KG1 (cell line): Measurements from ENCODE around the gene EHHADH.
A peak's percentile ranks its signal among the peaks of the same experiment; 100 is the strongest.

Experiments used
- DNase-seq: peaks from one replicate; lab custom pipeline; 2025; lab: John Stamatoyannopoulos, UW

EHHADH gene

DNA sequence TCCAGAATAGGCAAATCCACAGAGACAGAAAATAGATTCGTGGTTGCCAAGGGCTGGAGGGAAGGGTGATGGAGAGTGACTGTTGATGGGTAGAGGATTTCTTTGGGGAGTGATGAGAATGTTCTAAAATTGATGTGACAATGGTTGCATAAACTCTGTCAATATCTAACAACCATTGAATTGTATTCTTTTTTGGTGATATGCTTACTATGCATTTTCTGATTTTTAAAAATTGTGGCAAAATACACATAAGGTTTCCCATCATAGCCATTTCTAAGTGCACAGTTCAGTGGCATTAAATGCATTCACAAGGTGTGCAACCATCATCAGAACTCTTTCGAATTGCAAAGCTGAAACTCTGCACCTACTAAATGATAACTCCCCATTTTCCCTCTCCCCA lies 56.8 kb downstream of the EHHADH start:
- no peak for DNase-seq

DNA sequence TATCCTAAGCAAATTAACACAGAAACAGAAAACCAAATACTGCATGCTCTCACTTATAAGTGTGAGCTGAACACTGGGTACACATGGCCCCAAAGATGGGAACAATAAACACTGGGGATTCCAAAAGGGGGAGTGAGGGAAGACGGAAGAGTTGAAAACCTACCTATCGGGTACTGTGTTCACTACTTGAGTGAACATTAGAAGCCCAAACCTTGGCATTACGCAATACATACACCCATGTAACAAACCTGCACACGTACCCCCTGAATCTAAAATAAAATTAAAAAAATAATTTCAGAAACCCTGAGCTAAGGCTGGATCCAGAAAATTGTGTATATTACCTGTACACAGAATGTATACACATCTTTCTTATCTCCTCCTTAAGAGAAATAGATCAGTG lies 58.2 kb downstream of the EHHADH start:
- DNase-seq = no peak

DNA sequence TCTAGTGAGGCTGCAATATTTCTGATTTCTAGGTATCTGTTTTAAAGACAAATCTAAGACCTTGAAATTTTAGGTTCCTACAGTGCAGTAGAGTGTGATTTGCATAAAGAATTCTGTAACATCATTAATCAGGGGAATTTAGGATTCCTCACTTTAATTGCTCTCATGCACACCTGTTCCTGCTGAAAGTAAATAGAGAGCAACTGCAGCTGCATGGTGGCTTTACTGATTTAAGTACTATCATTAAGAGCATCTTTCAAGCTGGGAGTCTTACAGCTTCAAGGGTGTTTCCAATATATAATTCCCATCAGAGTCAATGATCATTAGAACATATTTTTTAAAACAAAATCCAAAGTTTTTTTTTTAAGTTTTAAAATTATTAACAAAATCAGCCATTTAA lies 65.0 kb downstream of the EHHADH start:
- no peak for DNase-seq

DNA sequence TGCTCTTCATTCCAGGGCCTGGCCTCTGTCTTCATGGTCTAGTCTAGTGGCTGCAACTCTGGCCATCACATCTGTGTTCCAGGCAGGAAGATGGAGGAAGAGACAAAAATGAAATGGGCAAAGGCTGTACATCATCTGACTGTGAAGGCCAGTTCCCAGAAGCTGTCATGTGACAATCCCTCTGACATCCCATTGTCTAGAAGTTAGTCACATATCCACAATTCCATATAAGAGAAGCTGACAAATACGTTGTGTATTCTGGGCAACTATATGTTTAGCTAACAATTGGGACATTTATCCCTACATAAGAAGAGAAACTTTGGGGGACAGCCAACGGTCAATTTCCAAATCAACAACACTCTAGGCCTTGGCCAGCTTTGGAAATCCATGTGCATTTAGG lies 66.5 kb downstream of the EHHADH start:
- no peak for DNase-seq

DNA sequence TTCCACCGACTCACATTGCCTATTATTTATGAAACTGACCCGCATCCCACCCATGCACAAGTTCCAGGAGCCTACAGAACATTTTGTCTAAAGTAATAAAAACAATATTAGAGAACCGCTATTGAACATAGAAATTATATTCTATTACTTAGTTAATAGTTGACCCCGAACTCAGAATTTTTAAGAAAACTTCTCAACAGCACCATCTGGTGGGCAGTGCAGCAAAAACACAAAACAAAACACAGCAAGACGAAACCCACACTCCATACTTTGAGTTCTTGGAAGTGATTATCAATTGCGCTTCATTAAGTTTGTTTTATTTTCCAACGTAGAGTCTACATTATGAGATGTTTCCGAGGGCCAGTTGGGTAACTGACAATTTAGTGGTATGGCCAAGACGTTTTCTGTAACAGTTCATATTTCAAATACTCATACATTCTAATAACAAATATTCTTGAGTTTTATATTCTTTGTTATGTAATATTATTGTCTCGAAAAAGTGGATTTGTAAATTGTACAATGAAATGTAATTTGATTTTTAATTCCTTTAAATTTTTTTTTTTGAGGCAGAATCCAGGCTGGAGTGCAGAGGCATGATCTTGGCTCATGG lies 77.0 kb downstream of the EHHADH start:
- DNase-seq = peak; percentile 53

DNA sequence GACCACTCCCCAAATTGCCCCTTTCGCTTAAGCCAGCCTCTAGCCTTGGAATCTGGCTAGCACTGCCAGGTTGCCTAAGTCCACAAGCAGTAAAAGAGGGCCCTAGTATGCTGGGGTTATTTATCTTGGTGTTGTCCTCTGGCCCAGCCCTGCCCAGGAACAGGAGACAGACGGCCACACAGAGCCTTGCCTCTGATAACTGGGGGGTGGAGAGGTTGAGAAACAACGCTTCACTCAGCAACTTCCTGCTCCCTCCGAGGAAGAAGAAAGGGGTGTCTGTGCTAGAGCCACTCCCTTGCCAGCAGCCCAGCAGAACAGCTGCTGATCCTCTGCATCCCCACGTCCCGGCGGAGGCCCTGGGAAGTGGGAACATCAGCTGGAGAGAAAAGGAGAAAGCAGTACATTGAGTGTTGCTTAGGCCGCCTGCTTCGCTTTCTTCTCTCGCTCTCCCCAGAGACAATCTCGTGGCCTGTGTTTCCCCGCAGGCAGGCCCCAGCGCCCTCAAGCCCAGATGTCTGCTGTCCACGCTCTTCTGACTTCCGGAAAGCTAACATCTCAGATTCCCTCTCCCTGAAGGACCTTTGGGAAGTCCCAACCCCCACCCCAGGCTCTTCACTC lies 78.4 kb downstream of the EHHADH start:
- DNase-seq = peak; percentile 27

- no peak for DNase-seq
These were observed 81.5 kb downstream of the EHHADH start for GRCh38 chr3:185172086-185173049.

- no peak for DNase-seq
These were observed 89.2 kb downstream of the EHHADH start for GRCh38 chr3:185164428-185165217.

GRCh38 chr3:185162634-185163033 lies 91.2 kb downstream of the EHHADH start:
- DNase-seq = no peak

- no peak for DNase-seq
These were observed 92.1 kb downstream of the EHHADH start for GRCh38 chr3:185161761-185162160.

GRCh38 chr3:185157347-185157746 lies 96.5 kb downstream of the EHHADH start:
- DNase-seq = no peak

GRCh38 chr3:185155678-185156077 lies 98.2 kb downstream of the EHHADH start:
- DNase-seq = no peak

- DNase-seq = no peak
These were observed 99.8 kb downstream of the EHHADH start for GRCh38 chr3:185153861-185154629.

DNA sequence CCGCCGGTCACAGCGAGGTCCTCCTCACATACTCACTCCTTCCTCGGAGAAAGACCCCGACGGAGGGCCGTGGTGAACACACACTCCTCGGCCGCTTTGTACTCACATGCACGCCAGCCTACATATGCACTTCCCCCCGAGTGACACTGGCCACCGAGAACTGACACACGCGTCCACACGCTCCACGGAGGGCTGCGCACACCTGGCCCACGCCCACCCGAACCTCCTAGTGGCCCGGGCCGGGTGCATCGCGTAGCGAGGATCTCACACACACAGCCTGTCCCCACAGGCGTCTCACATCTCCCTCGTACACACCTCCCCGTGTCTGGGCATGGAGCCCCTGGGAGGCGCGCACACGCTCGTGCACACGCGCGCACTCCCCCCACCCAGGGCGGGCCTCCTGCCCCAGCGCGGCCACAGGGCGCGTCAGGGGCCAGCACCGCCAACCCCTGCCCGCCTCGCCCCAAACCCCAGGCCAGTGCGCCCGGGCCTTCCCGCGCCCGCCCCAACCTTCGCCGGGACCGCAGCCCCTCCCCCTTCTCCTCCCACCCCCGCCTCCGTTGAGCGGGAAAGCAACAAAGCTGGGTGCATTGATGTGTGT lies 100.6 kb downstream of the EHHADH start:
- no peak for DNase-seq

DNA sequence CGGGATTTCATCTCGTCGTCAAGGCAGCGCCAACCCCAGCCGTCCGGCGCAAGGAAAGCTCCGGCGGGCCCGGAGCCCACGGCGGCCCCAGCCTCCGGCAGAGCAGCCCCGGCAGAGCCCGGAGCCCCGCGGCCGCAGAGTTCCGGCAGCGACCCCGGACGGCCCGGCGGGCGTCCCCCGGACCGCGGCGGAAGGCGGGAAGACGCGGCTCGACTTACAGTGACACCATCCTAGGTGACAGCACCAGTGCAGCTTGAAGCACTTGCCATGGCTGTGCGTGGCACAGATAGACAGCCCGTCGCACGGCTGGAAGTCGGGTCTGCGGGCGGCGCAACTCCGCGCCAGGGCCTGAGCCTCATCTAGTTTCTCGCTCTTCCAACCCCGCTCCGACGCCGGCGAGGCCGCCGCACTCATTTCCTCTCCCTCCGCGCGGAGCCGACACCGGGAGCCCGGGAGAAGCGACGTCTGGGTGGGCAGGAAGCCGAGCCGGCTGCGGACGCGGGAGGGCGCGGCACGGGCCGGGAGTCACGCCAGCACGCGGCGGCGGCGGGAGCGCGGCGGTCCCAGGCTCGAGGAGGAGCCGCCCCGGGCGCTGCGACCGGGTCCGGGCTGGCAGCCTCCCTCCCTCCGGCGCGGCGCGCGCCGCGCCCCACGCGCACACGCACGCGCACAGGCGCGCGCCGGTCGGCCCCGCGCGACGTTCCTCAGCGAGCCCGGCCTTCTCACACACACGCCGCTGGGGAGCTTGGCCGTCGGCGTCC lies 101.3 kb downstream of the EHHADH start, which contains the start of gene C3orf70:
Gene C3orf70, minus strand, starts transcription at position 651 of the 761 bp plus-strand sequence. Its CDS starts 237 bp downstream, at position 414.
- peak; percentile 35 for DNase-seq

DNA sequence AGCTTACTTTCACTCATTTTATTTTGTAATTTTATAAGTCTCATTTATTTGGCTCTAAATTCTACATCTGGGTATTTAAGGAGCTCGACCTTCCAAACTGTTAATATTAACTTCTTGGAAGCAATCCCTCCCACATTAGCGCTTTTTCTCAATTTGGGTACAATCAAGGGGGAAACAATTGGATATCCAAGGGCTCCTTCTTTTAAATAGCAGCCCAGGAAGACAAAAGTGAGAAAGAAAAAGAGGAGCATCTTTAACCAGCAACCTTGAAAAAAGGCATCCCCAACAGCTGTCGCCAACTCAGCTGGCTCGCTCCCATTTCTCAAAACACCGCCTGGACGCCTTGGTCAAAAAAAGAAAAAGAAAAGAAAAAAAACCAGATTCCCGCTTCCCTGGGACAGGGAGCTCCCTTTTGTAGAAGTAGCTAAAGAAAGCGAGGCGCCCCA lies 101.9 kb downstream of the EHHADH start:
- DNase-seq = no peak

DNA sequence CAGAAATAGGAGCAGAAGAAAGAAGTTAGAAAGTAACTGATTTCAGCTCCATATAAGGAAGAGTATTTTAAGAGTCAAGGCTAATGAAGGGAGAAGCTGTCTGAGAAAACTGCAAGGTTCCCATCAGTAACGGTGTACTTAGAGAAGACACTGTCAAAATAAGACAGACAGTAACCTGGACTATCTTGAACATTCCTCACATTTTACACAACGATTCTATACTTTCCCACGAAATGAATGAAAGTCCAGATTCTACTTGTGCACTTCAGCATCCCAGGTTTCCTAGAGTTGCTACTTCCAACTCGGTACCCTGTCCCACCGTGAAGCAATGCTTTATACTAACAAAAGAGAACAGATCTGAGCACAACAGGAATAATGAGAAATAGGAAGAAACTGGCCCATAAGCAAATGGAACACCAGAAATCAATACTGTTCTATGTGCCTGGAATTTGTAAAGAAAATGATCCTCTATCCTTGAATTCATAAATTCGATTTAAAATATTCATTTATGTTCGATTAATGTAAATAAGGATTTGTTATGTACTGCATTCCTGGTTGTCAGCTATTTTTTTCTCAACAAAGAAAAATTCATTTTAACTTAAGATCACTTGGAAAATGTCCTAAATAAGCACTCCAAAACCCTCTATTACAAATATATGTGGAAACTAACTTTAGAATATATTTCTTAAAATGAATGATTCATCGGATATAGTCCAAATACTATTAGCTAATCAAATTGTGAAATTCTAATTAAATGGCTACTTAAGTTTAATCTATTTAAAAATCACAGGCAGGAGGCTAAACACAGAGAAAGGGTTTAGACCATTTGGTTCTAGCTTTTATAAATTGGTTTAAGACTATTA lies 102.5 kb downstream of the EHHADH start:
- DNase-seq = no peak

DNA sequence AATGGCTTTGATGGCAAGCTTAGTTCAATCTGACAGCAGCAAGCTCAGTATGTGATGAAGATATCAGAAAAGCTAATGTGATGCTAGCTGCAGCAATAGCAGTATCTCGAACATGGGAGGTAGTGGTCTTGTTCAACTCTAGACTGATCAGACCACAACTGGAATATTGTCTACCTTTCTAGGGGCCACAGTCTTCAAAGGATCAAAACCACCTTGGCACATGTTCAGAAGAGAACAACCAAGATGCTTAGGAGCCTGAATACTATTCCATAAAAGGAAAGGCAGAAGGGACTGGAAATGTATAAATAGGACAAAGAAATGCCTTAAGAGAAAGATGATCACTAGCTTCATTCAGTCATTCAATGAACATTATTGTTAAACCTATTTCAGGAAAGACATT lies 103.3 kb downstream of the EHHADH start:
- DNase-seq = no peak

DNA sequence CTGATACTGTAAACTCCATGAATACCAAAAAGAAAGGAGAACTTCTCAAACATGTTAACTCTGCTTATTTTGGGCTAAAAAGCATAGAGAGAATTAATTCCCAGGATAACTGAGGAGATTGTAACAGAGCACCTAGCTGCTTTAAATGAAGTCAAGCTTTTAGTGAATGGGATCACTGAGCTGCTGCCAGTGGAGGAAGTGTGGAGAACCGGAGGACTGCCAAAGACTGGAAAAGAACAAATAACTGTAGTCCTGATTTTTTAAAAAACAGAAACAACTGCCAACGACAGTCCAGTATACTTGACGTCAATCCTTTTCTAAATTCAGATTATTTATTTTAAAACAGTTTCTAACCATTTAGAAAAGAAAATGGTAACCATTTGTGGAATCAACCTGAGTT lies 104.3 kb downstream of the EHHADH start:
- DNase-seq = no peak
